GM23338 (cell line): ENCODE measurements around the gene SUPT3H. TPM values are rescaled to one million over a fixed set of nuclear protein-coding genes. Genes with fewer than 3 reads are reported as not detected.

Source experiments
- ATAC-seq: fragments of 200-7000 bp; cut with Tn5 transposase; 3 replicates; pipeline ENCODE4 v1.9.1; 2020
- DNase-seq: peaks from one replicate; pipeline ENCODE4 v3.0.0-alpha.2; 2015; ENCODE audit warnings: low spot score
- H2AFZ ChIP-seq: fragments of 200-600 bp; sonication (generic); 2 replicates; pipeline ENCODE4 v1.8.0; 2016; ENCODE audit warnings: antibody characterized with exemption, mild to moderate bottlenecking, moderate library complexity
- H3F3A ChIP-seq: fragments of 200-600 bp; sonication (generic); replicated peaks from 2 replicates; pipeline ENCODE4 v1.8.0; 2017; ENCODE audit warnings: antibody characterized with exemption, mixed run types, low read depth
- H3K27ac ChIP-seq: fragments of 200-600 bp; sonication (generic); 2 replicates; pipeline ENCODE4 v1.6.1; 2016; ENCODE audit warnings: low read depth
- H3K27me3 ChIP-seq: fragments of 200-600 bp; sonication (generic); 2 replicates; pipeline ENCODE4 v1.8.0; 2016; ENCODE audit warnings: mild to moderate bottlenecking, mixed run types, moderate library complexity; ENCODE audit not compliant: insufficient read depth
- H3K36me3 ChIP-seq: fragments of 200-600 bp; sonication (generic); 2 replicates; pipeline ENCODE4 v1.8.0; 2016; ENCODE audit warnings: mild to moderate bottlenecking; ENCODE audit not compliant: insufficient read depth
- H3K4me1 ChIP-seq: fragments of 200-600 bp; sonication (generic); 2 replicates; pipeline ENCODE4 v1.8.0; 2016; ENCODE audit warnings: mild to moderate bottlenecking, moderate library complexity; ENCODE audit not compliant: insufficient read depth
- H3K4me2 ChIP-seq: fragments of 200-600 bp; sonication (generic); 2 replicates; pipeline ENCODE4 v1.7.1; 2017; ENCODE audit warnings: mixed run types
- H3K4me3 ChIP-seq: fragments of 200-600 bp; sonication (generic); 2 replicates; pipeline ENCODE4 v1.6.1; 2016; ENCODE audit warnings: mixed run types
- H3K79me2 ChIP-seq: fragments of 200-600 bp; sonication (generic); replicated peaks from 2 replicates; pipeline ENCODE4 v1.8.0; 2017; ENCODE audit warnings: mild to moderate bottlenecking; ENCODE audit not compliant: insufficient read depth
- H3K9me2 ChIP-seq: fragments of 200-600 bp; sonication (generic); 2 replicates; pipeline ENCODE4 v1.8.0; 2017; ENCODE audit not compliant: insufficient read depth
- H4K20me1 ChIP-seq: fragments of 200-600 bp; sonication (generic); replicated peaks from 2 replicates; pipeline ENCODE4 v1.8.0; 2017; ENCODE audit warnings: mild to moderate bottlenecking; ENCODE audit not compliant: insufficient read depth
- H3K27ac Mint-ChIP-seq: 2 replicates; pipeline ENCODE4 v1.8.0; 2020; ENCODE audit warnings: inconsistent platforms, mild to moderate bottlenecking, moderate library complexity, mixed read lengths
- H3K27me3 Mint-ChIP-seq: 3 replicates; pipeline ENCODE4 v1.8.0; 2022; ENCODE audit warnings: low read depth, mild to moderate bottlenecking, moderate library complexity, mixed read lengths, inconsistent platforms; ENCODE audit not compliant: insufficient read depth, poor library complexity
- H3K36me3 Mint-ChIP-seq: 3 replicates; pipeline ENCODE4 v1.8.0; 2021; ENCODE audit warnings: low read depth, mild to moderate bottlenecking, inconsistent platforms, moderate library complexity, mixed read lengths
- H3K4me1 Mint-ChIP-seq: 3 replicates; pipeline ENCODE4 v1.8.0; 2020; ENCODE audit warnings: mild to moderate bottlenecking, inconsistent platforms, mixed read lengths
- H3K4me3 Mint-ChIP-seq: 3 replicates; pipeline ENCODE4 v1.8.0; 2021; ENCODE audit warnings: moderate library complexity, mild to moderate bottlenecking, inconsistent platforms, mixed read lengths
- H3K9me3 Mint-ChIP-seq: 3 replicates; pipeline ENCODE4 v1.8.0; 2020; ENCODE audit warnings: moderate library complexity, mild to moderate bottlenecking, inconsistent platforms, mixed read lengths
- CREB1 ChIP-seq: fragments of 250-450 bp; sonication (Bioruptor Pico); IDR thresholded peaks from 2 replicates; pipeline ENCODE4 v1.5.0; 2020; ENCODE audit warnings: low read depth, mild to moderate bottlenecking, moderate library complexity
- CTCF ChIP-seq, 2 experiments: fragments of 200-600 bp in 1 of 2; sonication (generic) in 1 of 2; conservative IDR thresholded peaks; 2 replicates each; pipeline versions ENCODE4 v1.5.1 to v1.6.1; 2016 to 2017; ENCODE audit warnings: antibody characterized with exemption in 2 of 2, low read depth in 2 of 2, mild to moderate bottlenecking in 2 of 2, moderate library complexity in 1 of 2
- EZH2 ChIP-seq: fragments of 200-600 bp; sonication (generic); IDR thresholded peaks from one replicate; pipeline ENCODE4 v1.8.0; 2017; ENCODE audit warnings: antibody characterized with exemption, mild to moderate bottlenecking, low read depth; ENCODE audit not compliant: unreplicated experiment
- REST ChIP-seq: IDR thresholded peaks from one replicate; pipeline ENCODE4 v1.6.1; 2018; ENCODE audit warnings: antibody characterized with exemption; ENCODE audit not compliant: unreplicated experiment
- ZNF462 ChIP-seq: fragments of 250-450 bp; sonication (Bioruptor Pico); IDR thresholded peaks from 2 replicates; pipeline ENCODE4 v1.5.0; 2020; ENCODE audit warnings: mild to moderate bottlenecking, moderate library complexity
- polyA plus RNA-seq: library from polyadenylated mRNA; unstranded; fragments of >200 nt; fragmentation: Nextera tagmentation; extraction: Ambion mirVana; gene quantifications from 2 replicates; pipeline ENCODE4 v1.2.1, GENCODE V29; 2016
- total RNA-seq: library from RNA; depleted of rRNA; stranded (reverse); fragments of >200 nt; shearing (Covaris generic); gene quantifications from 2 replicates; pipeline ENCODE4 v1.2.3, GENCODE V29; 2014
- TF ChIP-seq, protein P1 (sequence below): IDR thresholded peaks from 2 replicates; pipeline ENCODE4 v1.6.1; 2016; ENCODE audit warnings: antibody characterized with exemption

Gene SUPT3H
- total and polyA plus RNA-seq, 2 experiments from 2014 or later: 11.4 to 30.1 TPM

DNA sequence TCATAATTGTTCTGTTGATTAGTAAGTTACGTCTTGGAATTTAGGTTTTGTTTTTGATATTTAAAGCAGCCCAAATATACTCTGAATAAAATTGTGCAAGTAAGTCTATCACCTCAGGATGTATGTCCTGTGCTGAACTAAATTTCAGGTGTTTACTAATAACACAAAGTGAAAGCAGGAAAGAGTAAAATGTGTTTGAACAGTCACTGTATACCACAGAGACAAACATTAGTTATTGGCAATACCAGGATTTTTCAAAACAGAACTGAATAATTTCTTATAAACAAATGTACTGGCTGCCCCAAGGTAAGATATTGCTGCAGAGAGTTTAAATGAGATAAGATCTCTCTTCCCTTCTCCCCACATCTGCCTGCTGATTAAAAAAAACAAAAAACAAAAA lies 454.3 kb downstream of the SUPT3H start:
- H3K27me3 ChIP-seq: no peaks in the 10 kb centered on the region
- no peak for ATAC-seq
- H3K36me3 ChIP-seq: no peaks in the 10 kb centered on the region
- no peaks in the 10 kb centered on the region for H3K27me3 Mint-ChIP-seq
- H3K4me2 ChIP-seq: no peak overlapping the region
- no peaks in the 10 kb centered on the region for H3K9me2 ChIP-seq
- no peak for DNase-seq
- no peak overlapping the region for H2AFZ ChIP-seq
- H3K4me1 Mint-ChIP-seq: peaks cover 4% of the 10 kb centered on the region; the same call in 2 of the 3 replicates
- TF ChIP-seq REST: no peak
- TF ChIP-seq, protein P1, sequence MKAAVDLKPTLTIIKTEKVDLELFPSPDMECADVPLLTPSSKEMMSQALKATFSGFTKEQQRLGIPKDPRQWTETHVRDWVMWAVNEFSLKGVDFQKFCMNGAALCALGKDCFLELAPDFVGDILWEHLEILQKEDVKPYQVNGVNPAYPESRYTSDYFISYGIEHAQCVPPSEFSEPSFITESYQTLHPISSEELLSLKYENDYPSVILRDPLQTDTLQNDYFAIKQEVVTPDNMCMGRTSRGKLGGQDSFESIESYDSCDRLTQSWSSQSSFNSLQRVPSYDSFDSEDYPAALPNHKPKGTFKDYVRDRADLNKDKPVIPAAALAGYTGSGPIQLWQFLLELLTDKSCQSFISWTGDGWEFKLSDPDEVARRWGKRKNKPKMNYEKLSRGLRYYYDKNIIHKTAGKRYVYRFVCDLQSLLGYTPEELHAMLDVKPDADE: no peak
- no peaks in the 10 kb centered on the region for H3F3A ChIP-seq
- no peaks in the 10 kb centered on the region for H4K20me1 ChIP-seq
- no peak overlapping the region for H3K4me3 ChIP-seq
- H3K79me2 ChIP-seq: no peaks in the 10 kb centered on the region
- H3K4me3 Mint-ChIP-seq: no peak overlapping the region
- no peak overlapping the region for H3K27ac ChIP-seq
- H3K36me3 Mint-ChIP-seq: no peaks in the 10 kb centered on the region
- H3K4me1 ChIP-seq: no peaks in the 10 kb centered on the region
- H3K27ac Mint-ChIP-seq: no peak overlapping the region
- H3K9me3 Mint-ChIP-seq: no peaks in the 10 kb centered on the region

GRCh38 chr6:44921798-44922197 lies 455.9 kb downstream of the SUPT3H start:
- H3K9me2 ChIP-seq: no peaks in the 10 kb centered on the region
- H2AFZ ChIP-seq: no peak overlapping the region
- no peaks in the 10 kb centered on the region for H3K79me2 ChIP-seq
- H4K20me1 ChIP-seq: no peaks in the 10 kb centered on the region
- H3K4me2 ChIP-seq: no peak overlapping the region
- no peaks in the 10 kb centered on the region for H3K36me3 ChIP-seq
- no peak overlapping the region for H3K4me3 ChIP-seq
- no peak for ATAC-seq
- no peaks in the 10 kb centered on the region for H3K4me1 ChIP-seq
- no peaks in the 10 kb centered on the region for H3K27me3 ChIP-seq
- Mint-ChIP-seq H3K9me3 (no peaks in the 10 kb centered on the region), H3K36me3 (no peaks in the 10 kb centered on the region), H3K4me1 (peaks cover 4% of the 10 kb centered on the region; the same call in 2 of the 3 replicates), H3K27ac (no peak overlapping the region), H3K27me3 (peaks cover under 1% of the 10 kb centered on the region), H3K4me3 (no peak overlapping the region)
- no peak for DNase-seq
- TF ChIP-seq CREB1 (CRISPR knock-in tag) (no peak), EZH2 (no peak), CTCF (conservative IDR thresholded peaks at IDR 0.05; ENCODE audit: low read depth in 2 of 2) (peak in 1 of 2 experiments; percentile 22; a peak in 1 of 4 replicates), ZNF462 (CRISPR knock-in tag) (no peak)
- no peaks in the 10 kb centered on the region for H3F3A ChIP-seq
- no peak overlapping the region for H3K27ac ChIP-seq
